ENCODE measurements around the gene ST8SIA4. TPM values are rescaled to one million over a fixed set of nuclear protein-coding genes. Genes with fewer than 3 reads are reported as not detected.

Gene ST8SIA4
- total RNA-seq, 2 donors from 2014 or later: 0.80 to 0.82 TPM

- no peak for DNase-seq (ENCODE audit: low spot score)
- Histone ChIP-seq H3K4me1 (replicated peaks) (no peaks in the 10 kb centered on the region), H3K36me3 (no peaks in the 10 kb centered on the region), H3K27me3 (replicated peaks; ENCODE audit: insufficient read depth) (no peaks in the 10 kb centered on the region), H3K4me3 (no peak overlapping the region), H3K9me3 (no peaks in the 10 kb centered on the region), H3K27ac (no peak overlapping the region)
- WGBS: 100% methylated on average over 2 of the region's 2 CpGs
- intact Hi-C loops (cut with DNase I): no loop called here
- no peak for TF ChIP-seq POLR2A (IDR thresholded peaks at IDR 0.05)
- TF ChIP-seq CTCF (IDR thresholded peaks at IDR 0.05): no peak
- no peak for TF ChIP-seq POLR2AphosphoS5 (IDR thresholded peaks at IDR 0.05)
Observed at GRCh38 chr5:100834519-100834918, 68.6 kb downstream of the ST8SIA4 start.

- Histone ChIP-seq H3K4me3 (no peak overlapping the region), H3K36me3 (no peaks in the 10 kb centered on the region), H3K27me3 (replicated peaks; ENCODE audit: insufficient read depth) (no peaks in the 10 kb centered on the region), H3K27ac (no peak overlapping the region), H3K4me1 (replicated peaks) (no peaks in the 10 kb centered on the region), H3K9me3 (no peaks in the 10 kb centered on the region)
- intact Hi-C loops (cut with DNase I): no loop called here
- no peak for TF ChIP-seq POLR2AphosphoS5 (IDR thresholded peaks at IDR 0.05)
- TF ChIP-seq POLR2A (IDR thresholded peaks at IDR 0.05): no peak
- no peak for TF ChIP-seq CTCF (IDR thresholded peaks at IDR 0.05)
- WGBS: 93% methylated on average over 6 of the region's 6 CpGs
- DNase-seq (ENCODE audit: low spot score): no peak
Observed at GRCh38 chr5:100832252-100833230, 70.5 kb downstream of the ST8SIA4 start.

- no peak for DNase-seq (ENCODE audit: low spot score)
- Histone ChIP-seq H3K27ac (no peak overlapping the region), H3K36me3 (no peaks in the 10 kb centered on the region), H3K4me1 (replicated peaks) (no peaks in the 10 kb centered on the region), H3K4me3 (no peak overlapping the region), H3K9me3 (no peaks in the 10 kb centered on the region), H3K27me3 (replicated peaks; ENCODE audit: insufficient read depth) (no peaks in the 10 kb centered on the region)
- intact Hi-C loops (cut with DNase I): no loop called here
- TF ChIP-seq CTCF (IDR thresholded peaks at IDR 0.05) (no peak), POLR2A (IDR thresholded peaks at IDR 0.05) (no peak), POLR2AphosphoS5 (IDR thresholded peaks at IDR 0.05) (no peak)
- 82% methylated on average over 9 of the region's 9 CpGs for WGBS
Observed at GRCh38 chr5:100828898-100829356, 74.2 kb downstream of the ST8SIA4 start.

- intact Hi-C loops (cut with DNase I): no loop called here
- Histone ChIP-seq H3K4me1 (replicated peaks) (no peaks in the 10 kb centered on the region), H3K36me3 (no peaks in the 10 kb centered on the region), H3K27me3 (replicated peaks; ENCODE audit: insufficient read depth) (no peaks in the 10 kb centered on the region), H3K4me3 (no peak overlapping the region), H3K9me3 (no peaks in the 10 kb centered on the region), H3K27ac (no peak overlapping the region)
- no peak for TF ChIP-seq CTCF (IDR thresholded peaks at IDR 0.05)
- no peak for TF ChIP-seq POLR2AphosphoS5 (IDR thresholded peaks at IDR 0.05)
- no peak for DNase-seq (ENCODE audit: low spot score)
- 68% methylated on average over 7 of the region's 7 CpGs for WGBS
Observed at GRCh38 chr5:100828071-100828897, 74.8 kb downstream of the ST8SIA4 start.
